Endodermal cell (in vitro differentiated cells): Measurements from ENCODE around the gene SMCO3. TPM values are rescaled to one million over a fixed set of nuclear protein-coding genes. Genes with fewer than 3 reads are reported as not detected.

Experiments used
- DNase-seq: peaks from one replicate; pipeline ENCODE4 v3.0.0-alpha.2; 2017
- H3K27ac ChIP-seq: 2 replicates; pipeline ENCODE4 v1.5.1; 2013; ENCODE audit warnings: mild to moderate bottlenecking, low read depth, low read length, moderate library complexity
- H3K27me3 ChIP-seq: 2 replicates; pipeline ENCODE4 v1.6.1; 2013; ENCODE audit warnings: mild to moderate bottlenecking, low read length, moderate library complexity; ENCODE audit not compliant: insufficient read depth, control insufficient read depth, poor library complexity, severe bottlenecking
- H3K36me3 ChIP-seq: 2 replicates; pipeline ENCODE4 v1.7.0; 2013; ENCODE audit warnings: mild to moderate bottlenecking, low read length, moderate library complexity; ENCODE audit not compliant: control insufficient read depth, insufficient read depth
- H3K4me1 ChIP-seq: one replicate; pipeline ENCODE4 v1.7.0; 2013; ENCODE audit warnings: low read length; ENCODE audit not compliant: control insufficient read depth, insufficient read depth
- H3K4me3 ChIP-seq: 2 replicates; pipeline ENCODE4 v1.5.1; 2013; ENCODE audit warnings: mild to moderate bottlenecking, low read length, moderate library complexity
- H3K9ac ChIP-seq: 2 replicates; pipeline ENCODE4 v1.6.1; 2013; ENCODE audit warnings: mild to moderate bottlenecking, low read length, moderate library complexity; ENCODE audit not compliant: poor library complexity, severe bottlenecking; ENCODE audit errors: extremely low read depth
- H3K9me3 ChIP-seq: 2 replicates; pipeline ENCODE4 v1.6.1; 2013; ENCODE audit warnings: mild to moderate bottlenecking, low read length, moderate library complexity; ENCODE audit not compliant: control insufficient read depth
- H3K27ac Mint-ChIP-seq: 2 replicates; pipeline ENCODE4 v1.8.0; 2020; ENCODE audit warnings: mixed read lengths
- H3K27me3 Mint-ChIP-seq: 2 replicates; pipeline ENCODE4 v1.8.0; 2021; ENCODE audit warnings: mild to moderate bottlenecking, mixed read lengths; ENCODE audit not compliant: insufficient read depth
- H3K36me3 Mint-ChIP-seq: 2 replicates; pipeline ENCODE4 v1.8.0; 2020; ENCODE audit warnings: low read depth, mixed read lengths
- H3K4me1 Mint-ChIP-seq: 2 replicates; pipeline ENCODE4 v1.8.0; 2020; ENCODE audit warnings: mixed read lengths
- H3K4me3 Mint-ChIP-seq: 2 replicates; pipeline ENCODE4 v1.8.0; 2020; ENCODE audit warnings: mild to moderate bottlenecking, moderate library complexity, mixed read lengths
- H3K9me3 Mint-ChIP-seq: 2 replicates; pipeline ENCODE4 v1.8.0; 2020; ENCODE audit warnings: mild to moderate bottlenecking, mixed read lengths
- WGBS, 2 experiments: methylation state at CpG; one replicate each; pipeline versions ENCODE4 v1.1.5 to v1.1.7; 2013; ENCODE audit warnings: missing lambda C conversion rate in 2 of 2, mixed read lengths in 1 of 2; ENCODE audit not compliant: insufficient coverage in 1 of 2, insufficient read length in 1 of 2; 5-methylcytosine and 5-hydroxymethylcytosine counted together
- total RNA-seq, 2 donors: library from RNA; stranded (reverse); fragmentation: NEBNext Ultra II Directional in 1 of 2; extraction: Animal tissue kit (Norgen Biotek cat#: 25700) in 1 of 2; gene quantifications; 2 replicates in 1 of 2; 3 replicates in 1 of 2; pipeline ENCODE4 v1.2.1, GENCODE V29; 2021
- TF ChIP-seq, protein P1 (sequence below): fragments of 200-600 bp; sonication (generic); conservative IDR thresholded peaks from 2 replicates; pipeline ENCODE4 v1.5.0; 2021; ENCODE audit warnings: antibody characterized with exemption, mild to moderate bottlenecking

Gene SMCO3
- total RNA-seq, 2 donors from 2014 or later: not detected

DNA sequence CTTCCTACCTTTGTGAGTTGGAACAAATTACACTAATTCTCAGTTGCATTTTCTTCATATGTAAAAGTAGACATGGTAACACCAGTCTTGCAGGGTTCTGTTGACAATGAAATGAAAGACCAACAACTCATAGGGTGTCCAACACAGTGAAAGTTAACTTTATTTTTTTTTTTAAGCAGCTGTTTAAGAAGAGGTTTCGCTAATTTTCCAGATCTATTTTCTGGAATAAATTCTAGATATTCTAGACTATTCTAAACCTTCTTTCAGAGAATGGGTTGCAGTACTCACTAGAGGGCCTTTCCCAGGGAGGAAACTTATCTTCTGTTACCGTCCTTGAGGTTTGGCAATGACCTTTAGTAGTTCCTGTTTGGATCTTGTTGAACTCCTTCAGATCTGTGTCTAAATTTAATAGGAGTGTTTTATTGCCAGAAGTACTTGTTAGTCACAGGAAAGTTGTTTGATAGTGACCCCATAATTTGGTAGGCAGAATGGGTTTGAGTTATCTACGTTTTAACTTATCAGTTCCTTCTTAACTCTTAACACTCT is 32.1 kb upstream of the SMCO3 start:
- H3K27ac Mint-ChIP-seq: no peak overlapping the region
- Histone ChIP-seq H3K9me3 (no peaks in the 10 kb centered on the region), H3K36me3 (no peaks in the 10 kb centered on the region), H3K4me3 (no peak overlapping the region), H3K4me1 (no peaks in the 10 kb centered on the region), H3K27me3 (no peaks in the 10 kb centered on the region), H3K9ac (no peak overlapping the region), H3K27ac (no peak overlapping the region)
- no peaks in the 10 kb centered on the region for H3K36me3 Mint-ChIP-seq
- H3K4me1 Mint-ChIP-seq: peaks cover 14% of the 10 kb centered on the region
- no peaks in the 10 kb centered on the region for H3K27me3 Mint-ChIP-seq
- H3K4me3 Mint-ChIP-seq: no peak overlapping the region
- TF ChIP-seq, protein P1, sequence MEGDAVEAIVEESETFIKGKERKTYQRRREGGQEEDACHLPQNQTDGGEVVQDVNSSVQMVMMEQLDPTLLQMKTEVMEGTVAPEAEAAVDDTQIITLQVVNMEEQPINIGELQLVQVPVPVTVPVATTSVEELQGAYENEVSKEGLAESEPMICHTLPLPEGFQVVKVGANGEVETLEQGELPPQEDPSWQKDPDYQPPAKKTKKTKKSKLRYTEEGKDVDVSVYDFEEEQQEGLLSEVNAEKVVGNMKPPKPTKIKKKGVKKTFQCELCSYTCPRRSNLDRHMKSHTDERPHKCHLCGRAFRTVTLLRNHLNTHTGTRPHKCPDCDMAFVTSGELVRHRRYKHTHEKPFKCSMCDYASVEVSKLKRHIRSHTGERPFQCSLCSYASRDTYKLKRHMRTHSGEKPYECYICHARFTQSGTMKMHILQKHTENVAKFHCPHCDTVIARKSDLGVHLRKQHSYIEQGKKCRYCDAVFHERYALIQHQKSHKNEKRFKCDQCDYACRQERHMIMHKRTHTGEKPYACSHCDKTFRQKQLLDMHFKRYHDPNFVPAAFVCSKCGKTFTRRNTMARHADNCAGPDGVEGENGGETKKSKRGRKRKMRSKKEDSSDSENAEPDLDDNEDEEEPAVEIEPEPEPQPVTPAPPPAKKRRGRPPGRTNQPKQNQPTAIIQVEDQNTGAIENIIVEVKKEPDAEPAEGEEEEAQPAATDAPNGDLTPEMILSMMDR: peak; percentile 26
- H3K9me3 Mint-ChIP-seq: no peaks in the 10 kb centered on the region
- no peak for DNase-seq
- 71 to 87% methylated on average over 1 to 3 of the region's 3 CpGs for WGBS, 2 experiments

DNA sequence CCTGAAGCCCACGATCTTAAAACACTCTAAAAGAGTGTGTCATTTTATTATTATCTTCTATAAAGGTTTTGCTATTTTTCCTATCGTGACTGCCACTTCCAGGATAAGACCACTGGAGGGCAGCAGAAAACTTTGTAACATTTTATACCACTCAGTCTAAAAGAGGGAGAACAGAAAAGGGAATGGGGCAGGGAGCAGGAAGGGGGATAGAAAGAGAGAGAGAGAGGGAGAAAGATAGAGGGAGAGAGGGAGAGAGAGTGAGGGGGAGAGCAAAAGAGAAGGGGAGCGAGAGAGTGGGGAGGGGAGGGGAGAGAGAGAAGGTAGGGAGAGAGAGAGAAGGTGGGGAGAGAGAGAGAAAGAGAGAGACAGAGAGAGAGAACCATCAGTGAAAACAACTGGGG is 31.4 kb upstream of the SMCO3 start:
- H3K36me3 Mint-ChIP-seq: no peaks in the 10 kb centered on the region
- peak; percentile 82 for DNase-seq
- 0 to 20% methylated on average over 1 of the region's 3 CpGs for WGBS, 2 experiments
- H3K4me3 ChIP-seq: no peak overlapping the region
- H3K27ac ChIP-seq: no peak overlapping the region
- no peaks in the 10 kb centered on the region for H3K36me3 ChIP-seq
- H3K9me3 ChIP-seq: no peaks in the 10 kb centered on the region
- no peaks in the 10 kb centered on the region for H3K27me3 ChIP-seq
- H3K4me3 Mint-ChIP-seq: no peak overlapping the region
- H3K9ac ChIP-seq: no peak overlapping the region
- H3K4me1 ChIP-seq: no peaks in the 10 kb centered on the region
- peaks cover 14% of the 10 kb centered on the region for H3K4me1 Mint-ChIP-seq
- TF ChIP-seq, protein P1: peak; percentile 97
- H3K27me3 Mint-ChIP-seq: no peaks in the 10 kb centered on the region
- H3K27ac Mint-ChIP-seq: no peak overlapping the region
- no peaks in the 10 kb centered on the region for H3K9me3 Mint-ChIP-seq

- Histone ChIP-seq H3K9ac (no peak overlapping the region), H3K27me3 (no peaks in the 10 kb centered on the region), H3K4me3 (no peak overlapping the region), H3K27ac (no peak overlapping the region), H3K4me1 (no peaks in the 10 kb centered on the region), H3K9me3 (no peaks in the 10 kb centered on the region), H3K36me3 (no peaks in the 10 kb centered on the region)
- H3K36me3 Mint-ChIP-seq: no peaks in the 10 kb centered on the region
- TF ChIP-seq, protein P1: no peak
- no peak for DNase-seq
- H3K4me1 Mint-ChIP-seq: peaks cover 14% of the 10 kb centered on the region
- H3K9me3 Mint-ChIP-seq: no peaks in the 10 kb centered on the region
- no peak overlapping the region for H3K27ac Mint-ChIP-seq
- H3K27me3 Mint-ChIP-seq: no peaks in the 10 kb centered on the region
- H3K4me3 Mint-ChIP-seq: no peak overlapping the region
These were observed 30.4 kb upstream of the SMCO3 start for GRCh38 chr12:14844401-14844800.
